Panc1 (cell line): ENCODE results near the gene WFDC2. TPM values are rescaled to one million over a fixed set of nuclear protein-coding genes. Genes with fewer than 3 reads are reported as not detected.

ENCODE experiments used
- ATAC-seq: fragments of 200-7000 bp; cut with Tn5 transposase; 2 replicates; pipeline ENCODE4 v1.9.1; 2020; ENCODE audit warnings: mild to moderate bottlenecking, moderate library complexity
- BruUV-seq: library from RNA; stranded (reverse); fragments of 400-500 nt; replicated peaks from 2 replicates; lab custom pipeline; 2021; lab: Mats Ljungman, UMichigan
- CTCF ChIA-PET: fragments of 300-600 bp; sonication (Branson Sonifier 250); formaldehyde crosslinking; loops from one replicate; lab custom pipeline; 2022; ENCODE audit warnings: antibody characterized with exemption; lab: Charles Lee
- POLR2A ChIA-PET: fragments of 300-600 bp; sonication (Branson Sonifier 250); formaldehyde crosslinking; loops from one replicate; lab custom pipeline; 2022; ENCODE audit warnings: antibody characterized with exemption; lab: Charles Lee
- DNase-seq: peaks from one replicate; pipeline ENCODE4 v3.0.0-alpha.2; 2010; ENCODE audit warnings: low read depth, low spot score
- H3K27ac ChIP-seq: 2 replicates; pipeline ENCODE4 v1.5.1; 2011; ENCODE audit warnings: mild to moderate bottlenecking, low read length, inconsistent platforms
- H3K27me3 ChIP-seq: fragments of 200-500 bp; sonication (Bioruptor generic); 2 replicates; pipeline ENCODE4 v1.6.0; 2014; ENCODE audit warnings: low read length, inconsistent platforms; ENCODE audit not compliant: control insufficient read depth, insufficient read depth
- H3K36me3 ChIP-seq: fragments of 200-500 bp; sonication (Bioruptor generic); 2 replicates; pipeline ENCODE4 v1.5.1; 2014; ENCODE audit warnings: inconsistent platforms, mild to moderate bottlenecking, low read length, moderate library complexity; ENCODE audit not compliant: control insufficient read depth, insufficient read depth
- H3K4me1 ChIP-seq: 2 replicates; pipeline ENCODE4 v1.5.1; 2011; ENCODE audit warnings: inconsistent platforms, mild to moderate bottlenecking, low read length, moderate library complexity; ENCODE audit not compliant: control insufficient read depth, insufficient read depth
- H3K4me3 ChIP-seq, 2 experiments: 2 replicates each; pipeline ENCODE4 v1.5.1; 2011 to 2012; ENCODE audit warnings: low read depth in 2 of 2, low read length in 2 of 2, mild to moderate bottlenecking in 2 of 2, inconsistent platforms in 1 of 2, moderate library complexity in 1 of 2
- H3K9me3 ChIP-seq: fragments of 200-500 bp; sonication (Bioruptor generic); 2 replicates; pipeline ENCODE4 v1.5.1; 2014; ENCODE audit warnings: low read depth, mild to moderate bottlenecking, inconsistent platforms, low read length, moderate library complexity; ENCODE audit not compliant: control insufficient read depth, insufficient read depth
- POLR2AphosphoS5 ChIP-seq: IDR thresholded peaks from 2 replicates; pipeline ENCODE4 v1.6.1; 2012; ENCODE audit warnings: mild to moderate bottlenecking, low read depth, low read length, moderate library complexity
- SIN3A ChIP-seq: IDR thresholded peaks from 2 replicates; pipeline ENCODE4 v1.6.1; 2012; ENCODE audit warnings: low read depth, mild to moderate bottlenecking, low read length, moderate library complexity, borderline replicate concordance; ENCODE audit not compliant: insufficient read depth
- TCF7L2 ChIP-seq: IDR thresholded peaks from 2 replicates; pipeline ENCODE4 v1.6.1; 2011; ENCODE audit warnings: mild to moderate bottlenecking, low read depth, low read length, inconsistent platforms
- in situ Hi-C: cut with HindIII; loops from 2 replicates; pipeline ENCODE4 v1.10.0; 2016; ENCODE audit warnings: low sequenced_read_pairs, low pct_unique_long_range_greater_than_20kb
- intact Hi-C: fragments of 100-400 bp; cut with micrococcal nuclease; formaldehyde crosslinking; loops from one replicate; pipeline ENCODE4 v1.10.0; 2022; ENCODE audit not compliant: unreplicated experiment
- total RNA-seq: library from RNA; stranded (reverse); gene quantifications from one replicate; pipeline ENCODE4 v1.2.1, GENCODE V29; 2021; ENCODE audit not compliant: unreplicated experiment
- TF ChIP-seq, protein P1 (sequence below): fragments of 450-650 bp; IDR thresholded peaks from 2 replicates; pipeline ENCODE4 v1.5.1; 2017; ENCODE audit warnings: mild to moderate bottlenecking
- TF ChIP-seq, protein P2 (sequence below), 2 experiments: IDR thresholded peaks; 2 replicates each; pipeline ENCODE4 v1.6.1; 2011 to 2012; ENCODE audit warnings: low read depth in 2 of 2, control low read depth in 1 of 2, low read length in 1 of 2, mild to moderate bottlenecking in 1 of 2, moderate library complexity in 1 of 2; ENCODE audit not compliant: insufficient read depth in 1 of 2

Gene WFDC2
- total RNA-seq, 1 experiment from 2014 or later, result 1.6 TPM

DNA sequence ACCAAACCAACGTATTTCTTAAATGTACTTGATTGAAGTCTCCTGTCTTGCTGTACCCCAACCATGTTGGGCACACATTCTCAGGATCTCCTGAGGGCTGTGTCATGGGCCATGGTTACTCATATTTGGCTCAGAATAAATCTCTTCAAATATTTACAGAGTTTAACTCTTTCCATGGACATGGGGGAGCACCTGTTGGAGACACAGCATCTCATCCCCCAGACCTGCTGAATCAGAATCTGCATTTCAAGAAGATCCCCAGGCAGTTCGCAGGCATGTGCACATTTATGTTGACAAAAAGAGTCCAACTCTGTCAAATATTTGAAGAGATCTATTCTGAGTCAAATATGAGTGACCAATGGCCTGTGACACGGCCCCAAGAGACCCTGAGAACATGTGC lies 29.1 kb upstream of the WFDC2 start:
- ChIA-PET CTCF (no interaction called here), POLR2A (interaction anchor here (0.6 kb wide), 1 partner anchor 372 kb away, joined by 8 read pairs; no protein-coding TSS in a partner anchor)
- BruUV-seq, result no TSS peak
- Histone ChIP-seq H3K36me3 (no peaks in the 10 kb centered on the region), H3K4me1 (peaks cover 4% of the 10 kb centered on the region; the same call in 1 of the 2 replicates), H3K27ac (no peak overlapping the region), H3K4me3 (no peak overlapping the region), H3K27me3 (peaks cover 3% of the 10 kb centered on the region; the same call in 1 of the 2 replicates), H3K9me3 (no peaks in the 10 kb centered on the region)
- intact Hi-C loops, result no loop called here
- ATAC-seq (no peak), DNase-seq (no peak)
- TF ChIP-seq SIN3A, result no peak
- TF ChIP-seq, protein P1, sequence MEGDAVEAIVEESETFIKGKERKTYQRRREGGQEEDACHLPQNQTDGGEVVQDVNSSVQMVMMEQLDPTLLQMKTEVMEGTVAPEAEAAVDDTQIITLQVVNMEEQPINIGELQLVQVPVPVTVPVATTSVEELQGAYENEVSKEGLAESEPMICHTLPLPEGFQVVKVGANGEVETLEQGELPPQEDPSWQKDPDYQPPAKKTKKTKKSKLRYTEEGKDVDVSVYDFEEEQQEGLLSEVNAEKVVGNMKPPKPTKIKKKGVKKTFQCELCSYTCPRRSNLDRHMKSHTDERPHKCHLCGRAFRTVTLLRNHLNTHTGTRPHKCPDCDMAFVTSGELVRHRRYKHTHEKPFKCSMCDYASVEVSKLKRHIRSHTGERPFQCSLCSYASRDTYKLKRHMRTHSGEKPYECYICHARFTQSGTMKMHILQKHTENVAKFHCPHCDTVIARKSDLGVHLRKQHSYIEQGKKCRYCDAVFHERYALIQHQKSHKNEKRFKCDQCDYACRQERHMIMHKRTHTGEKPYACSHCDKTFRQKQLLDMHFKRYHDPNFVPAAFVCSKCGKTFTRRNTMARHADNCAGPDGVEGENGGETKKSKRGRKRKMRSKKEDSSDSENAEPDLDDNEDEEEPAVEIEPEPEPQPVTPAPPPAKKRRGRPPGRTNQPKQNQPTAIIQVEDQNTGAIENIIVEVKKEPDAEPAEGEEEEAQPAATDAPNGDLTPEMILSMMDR, result no peak
- TF ChIP-seq, protein P2, sequence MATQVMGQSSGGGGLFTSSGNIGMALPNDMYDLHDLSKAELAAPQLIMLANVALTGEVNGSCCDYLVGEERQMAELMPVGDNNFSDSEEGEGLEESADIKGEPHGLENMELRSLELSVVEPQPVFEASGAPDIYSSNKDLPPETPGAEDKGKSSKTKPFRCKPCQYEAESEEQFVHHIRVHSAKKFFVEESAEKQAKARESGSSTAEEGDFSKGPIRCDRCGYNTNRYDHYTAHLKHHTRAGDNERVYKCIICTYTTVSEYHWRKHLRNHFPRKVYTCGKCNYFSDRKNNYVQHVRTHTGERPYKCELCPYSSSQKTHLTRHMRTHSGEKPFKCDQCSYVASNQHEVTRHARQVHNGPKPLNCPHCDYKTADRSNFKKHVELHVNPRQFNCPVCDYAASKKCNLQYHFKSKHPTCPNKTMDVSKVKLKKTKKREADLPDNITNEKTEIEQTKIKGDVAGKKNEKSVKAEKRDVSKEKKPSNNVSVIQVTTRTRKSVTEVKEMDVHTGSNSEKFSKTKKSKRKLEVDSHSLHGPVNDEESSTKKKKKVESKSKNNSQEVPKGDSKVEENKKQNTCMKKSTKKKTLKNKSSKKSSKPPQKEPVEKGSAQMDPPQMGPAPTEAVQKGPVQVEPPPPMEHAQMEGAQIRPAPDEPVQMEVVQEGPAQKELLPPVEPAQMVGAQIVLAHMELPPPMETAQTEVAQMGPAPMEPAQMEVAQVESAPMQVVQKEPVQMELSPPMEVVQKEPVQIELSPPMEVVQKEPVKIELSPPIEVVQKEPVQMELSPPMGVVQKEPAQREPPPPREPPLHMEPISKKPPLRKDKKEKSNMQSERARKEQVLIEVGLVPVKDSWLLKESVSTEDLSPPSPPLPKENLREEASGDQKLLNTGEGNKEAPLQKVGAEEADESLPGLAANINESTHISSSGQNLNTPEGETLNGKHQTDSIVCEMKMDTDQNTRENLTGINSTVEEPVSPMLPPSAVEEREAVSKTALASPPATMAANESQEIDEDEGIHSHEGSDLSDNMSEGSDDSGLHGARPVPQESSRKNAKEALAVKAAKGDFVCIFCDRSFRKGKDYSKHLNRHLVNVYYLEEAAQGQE (IDR thresholded peaks at IDR 0.05; ENCODE audit: insufficient read depth in 1 of 2, low read depth in 2 of 2, low read length in 1 of 2), result no peak
- no peak for TF ChIP-seq TCF7L2
- no peak for TF ChIP-seq POLR2AphosphoS5
- in situ Hi-C loops, result no loop called here

DNA sequence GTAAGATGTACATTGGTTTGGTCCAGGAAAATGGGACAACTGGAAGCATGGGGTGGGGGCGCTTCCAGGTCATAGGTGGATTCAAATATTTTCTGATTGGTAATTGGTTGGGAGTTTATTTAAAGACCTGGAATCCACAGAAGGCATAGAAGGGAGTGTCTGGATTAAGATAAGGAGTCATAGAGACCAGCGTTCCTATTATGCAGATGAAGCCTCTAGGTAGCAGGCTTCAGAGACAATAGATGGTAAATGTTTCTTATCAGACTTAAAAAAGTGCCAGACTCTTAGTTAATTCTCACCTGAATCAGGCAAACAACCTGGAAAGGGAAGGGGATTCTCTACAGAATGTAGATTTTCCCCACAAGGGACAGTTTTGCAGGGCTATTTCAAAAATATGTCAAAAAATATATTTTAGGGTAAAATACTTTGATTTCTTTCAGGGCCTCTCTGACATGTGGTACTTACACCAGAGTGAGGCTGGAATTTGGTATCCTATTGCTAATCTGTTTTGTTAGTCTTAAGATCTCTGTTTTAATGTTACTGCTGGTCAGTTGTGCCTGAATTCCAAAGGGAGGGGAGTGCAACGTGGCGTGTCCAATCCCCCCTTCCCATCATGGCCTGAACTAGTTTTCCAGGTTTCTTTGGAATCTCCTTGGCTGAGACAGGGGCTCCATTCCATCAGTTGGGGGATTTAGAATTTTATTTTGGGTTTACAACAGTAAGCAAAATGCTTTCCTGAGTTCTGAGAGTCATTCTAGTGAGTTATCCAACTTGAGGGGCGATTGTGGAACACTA lies 28.5 kb upstream of the WFDC2 start:
- POLR2A ChIA-PET, result no interaction called here

More for the DNA sequence above, 28.5 kb upstream of the WFDC2 start:
- TF ChIP-seq SIN3A (no peak), POLR2AphosphoS5 (no peak), TCF7L2 (no peak)
- TF ChIP-seq, protein P1, result no peak
- TF ChIP-seq, protein P2 (IDR thresholded peaks at IDR 0.05; ENCODE audit: insufficient read depth in 1 of 2, low read depth in 2 of 2, low read length in 1 of 2), result no peak
- Histone ChIP-seq H3K36me3 (no peaks in the 10 kb centered on the region), H3K4me3 (no peak overlapping the region), H3K27ac (no peak overlapping the region), H3K9me3 (no peaks in the 10 kb centered on the region), H3K27me3 (peaks cover 3% of the 10 kb centered on the region; the same call in 1 of the 2 replicates), H3K4me1 (peaks cover 4% of the 10 kb centered on the region; the same call in 1 of the 2 replicates)
- ATAC-seq (no peak), DNase-seq (no peak)
- no TSS peak for BruUV-seq
- intact Hi-C loops (no loop called here), in situ Hi-C loops (no loop called here)
- CTCF ChIA-PET, result no interaction called here
